ENCODE results near the gene NAT14.
A peak's percentile ranks its signal among the peaks of the same experiment; 100 is the strongest.

The NAT14 gene

GRCh38 chr19:55471266-55471665, 13.7 kb upstream of the NAT14 start:
- Mint-ChIP-seq H3K9me3 (no peaks in the 10 kb centered on the region), H3K27ac (no peak overlapping the region), H3K4me1 (ENCODE audit: low read depth) (peaks cover 4% of the 10 kb centered on the region), H3K4me3 (no peak overlapping the region), H3K36me3 (ENCODE audit: low read depth) (no peaks in the 10 kb centered on the region), H3K27me3 (ENCODE audit: low read depth) (no peaks in the 10 kb centered on the region)
- DNase-seq (ENCODE audit: low spot score): no peak

- H3K27me3 Mint-ChIP-seq (ENCODE audit: low read depth): no peaks in the 10 kb centered on the region
- H3K4me3 Mint-ChIP-seq: no peak overlapping the region
- no peaks in the 10 kb centered on the region for H3K9me3 Mint-ChIP-seq
- peaks cover 6% of the 10 kb centered on the region for H3K4me1 Mint-ChIP-seq (ENCODE audit: low read depth)
- H3K27ac Mint-ChIP-seq: no peak overlapping the region
- DNase-seq (ENCODE audit: low spot score): no peak
- no peaks in the 10 kb centered on the region for H3K36me3 Mint-ChIP-seq (ENCODE audit: low read depth)
Measured at GRCh38 chr19:55472463-55472862, 12.5 kb upstream of the NAT14 start.

- H3K4me3 Mint-ChIP-seq: no peak overlapping the region
- peaks cover 10% of the 10 kb centered on the region for H3K4me1 Mint-ChIP-seq (ENCODE audit: low read depth)
- H3K36me3 Mint-ChIP-seq (ENCODE audit: low read depth): no peaks in the 10 kb centered on the region
- H3K27me3 Mint-ChIP-seq (ENCODE audit: low read depth): no peaks in the 10 kb centered on the region
- no peak overlapping the region for H3K27ac Mint-ChIP-seq
- H3K9me3 Mint-ChIP-seq: no peaks in the 10 kb centered on the region
- no peak for DNase-seq (ENCODE audit: low spot score)
Measured at GRCh38 chr19:55473225-55474012, 11.6 kb upstream of the NAT14 start.

DNA sequence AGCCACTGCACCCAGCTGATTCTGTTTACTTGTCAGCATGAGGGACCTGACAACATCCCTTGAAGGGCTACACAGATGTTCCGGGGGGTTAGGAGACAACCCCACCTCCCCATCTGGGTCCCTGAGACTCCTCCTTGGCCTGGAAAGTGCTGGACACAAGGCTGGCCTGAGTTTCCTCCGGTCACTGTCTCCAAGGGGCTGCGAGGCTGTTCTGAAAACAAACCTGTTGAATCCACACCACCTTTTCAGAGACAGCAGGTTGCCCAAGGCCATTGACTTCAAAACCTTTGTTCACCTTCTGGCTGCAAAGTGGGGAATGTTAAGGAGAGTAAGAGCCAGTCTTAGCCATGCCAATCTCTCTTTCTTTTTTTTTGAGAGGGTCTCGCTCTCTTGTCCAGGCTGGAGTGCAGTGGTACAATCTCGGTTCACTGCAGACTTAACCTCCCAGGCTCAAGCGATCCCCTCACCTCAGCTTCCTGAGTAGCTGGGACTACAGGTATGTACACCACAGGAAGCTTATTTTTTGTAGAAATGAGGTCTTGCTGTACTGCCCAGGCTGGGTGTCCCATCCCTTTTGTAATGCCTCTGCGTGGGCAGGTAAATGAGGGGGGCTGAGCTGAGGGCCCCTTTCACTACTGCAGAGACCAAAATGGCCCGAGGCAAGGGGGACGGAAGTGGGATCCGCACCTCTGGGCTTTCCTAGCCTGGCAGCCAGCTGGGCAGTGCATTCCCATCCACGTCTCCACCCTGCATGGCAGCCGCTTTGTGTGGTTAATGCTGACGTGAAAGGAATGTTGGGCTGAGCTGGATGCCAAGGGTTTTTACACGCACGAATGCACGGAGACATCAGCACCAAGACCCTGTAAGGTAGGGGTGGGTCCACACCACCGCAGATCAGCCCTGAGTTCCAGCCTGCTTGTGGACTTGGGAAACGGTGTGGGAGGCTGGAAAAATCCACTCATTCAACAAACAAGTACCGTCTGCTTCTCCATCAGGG, 10.4 kb upstream of the NAT14 start:
- Mint-ChIP-seq H3K36me3 (ENCODE audit: low read depth) (peaks cover 3% of the 10 kb centered on the region), H3K4me1 (ENCODE audit: low read depth) (peaks cover 18% of the 10 kb centered on the region), H3K27me3 (ENCODE audit: low read depth) (no peaks in the 10 kb centered on the region), H3K27ac (peak overlapping the region; percentile 41), H3K4me3 (peak overlapping the region; percentile 32), H3K9me3 (no peaks in the 10 kb centered on the region)
- no peak for DNase-seq (ENCODE audit: low spot score)

- peak within 1 kb of the TSS; percentile 91 for H3K27ac Mint-ChIP-seq
- H3K36me3 Mint-ChIP-seq (ENCODE audit: low read depth): peaks cover 4% of the 10 kb centered on the region
- no peaks in the 10 kb centered on the region for H3K27me3 Mint-ChIP-seq (ENCODE audit: low read depth)
- H3K9me3 Mint-ChIP-seq: no peaks in the 10 kb centered on the region
- H3K4me1 Mint-ChIP-seq (ENCODE audit: low read depth): peaks cover 18% of the 10 kb centered on the region
- peak; percentile 97 for DNase-seq (ENCODE audit: low spot score)
- peak within 1 kb of the TSS; percentile 92 for H3K4me3 Mint-ChIP-seq
Measured at GRCh38 chr19:55476100-55476775, 8.8 kb upstream of the NAT14 start, which contains the start of gene ZNF628. ZNF628 (plus strand) TSS chr19:55476617; CDS start chr19:55479911, 3,294 bp downstream.

- Mint-ChIP-seq H3K27me3 (ENCODE audit: low read depth) (no peaks in the 10 kb centered on the region), H3K27ac (peak overlapping the region; percentile 47), H3K4me3 (peak overlapping the region; percentile 87), H3K36me3 (ENCODE audit: low read depth) (peaks cover 4% of the 10 kb centered on the region), H3K4me1 (ENCODE audit: low read depth) (peaks cover 18% of the 10 kb centered on the region), H3K9me3 (no peaks in the 10 kb centered on the region)
- DNase-seq (ENCODE audit: low spot score): no peak
Measured at GRCh38 chr19:55477905-55478304, 7.1 kb upstream of the NAT14 start.

DNA sequence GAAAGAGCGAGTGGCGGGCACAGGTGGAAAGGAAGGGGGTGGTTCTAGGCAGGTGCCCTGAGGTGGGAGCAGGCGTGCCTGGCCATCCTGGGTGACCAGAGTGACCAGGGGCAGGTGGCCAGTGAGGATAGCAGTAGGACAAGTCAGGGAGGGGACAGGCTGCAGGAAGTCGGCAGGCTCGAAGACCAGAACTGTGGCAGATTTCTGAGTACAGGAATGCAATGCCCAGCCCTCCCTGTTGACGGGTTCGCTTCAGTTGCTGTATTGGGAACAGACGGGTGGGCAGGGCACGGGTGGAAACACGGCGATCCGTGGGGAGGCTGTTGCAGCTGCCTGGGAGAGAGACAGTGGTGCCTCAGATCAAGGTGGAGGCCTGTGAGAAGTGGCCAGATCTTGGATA, 6.6 kb upstream of the NAT14 start:
- DNase-seq (ENCODE audit: low spot score): no peak
- H3K4me3 Mint-ChIP-seq: peak overlapping the region; percentile 87
- H3K27me3 Mint-ChIP-seq (ENCODE audit: low read depth): no peaks in the 10 kb centered on the region
- H3K4me1 Mint-ChIP-seq (ENCODE audit: low read depth): peaks cover 18% of the 10 kb centered on the region
- H3K9me3 Mint-ChIP-seq: no peaks in the 10 kb centered on the region
- peaks cover 4% of the 10 kb centered on the region for H3K36me3 Mint-ChIP-seq (ENCODE audit: low read depth)
- peak overlapping the region; percentile 47 for H3K27ac Mint-ChIP-seq

GRCh38 chr19:55479045-55479444, 5.9 kb upstream of the NAT14 start:
- no peaks in the 10 kb centered on the region for H3K9me3 Mint-ChIP-seq
- H3K36me3 Mint-ChIP-seq (ENCODE audit: low read depth): peaks cover 4% of the 10 kb centered on the region
- no peaks in the 10 kb centered on the region for H3K27me3 Mint-ChIP-seq (ENCODE audit: low read depth)
- H3K27ac Mint-ChIP-seq: peak overlapping the region; percentile 55
- H3K4me3 Mint-ChIP-seq: peak overlapping the region; percentile 87
- H3K4me1 Mint-ChIP-seq (ENCODE audit: low read depth): peaks cover 18% of the 10 kb centered on the region
- DNase-seq (ENCODE audit: low spot score): no peak

DNA sequence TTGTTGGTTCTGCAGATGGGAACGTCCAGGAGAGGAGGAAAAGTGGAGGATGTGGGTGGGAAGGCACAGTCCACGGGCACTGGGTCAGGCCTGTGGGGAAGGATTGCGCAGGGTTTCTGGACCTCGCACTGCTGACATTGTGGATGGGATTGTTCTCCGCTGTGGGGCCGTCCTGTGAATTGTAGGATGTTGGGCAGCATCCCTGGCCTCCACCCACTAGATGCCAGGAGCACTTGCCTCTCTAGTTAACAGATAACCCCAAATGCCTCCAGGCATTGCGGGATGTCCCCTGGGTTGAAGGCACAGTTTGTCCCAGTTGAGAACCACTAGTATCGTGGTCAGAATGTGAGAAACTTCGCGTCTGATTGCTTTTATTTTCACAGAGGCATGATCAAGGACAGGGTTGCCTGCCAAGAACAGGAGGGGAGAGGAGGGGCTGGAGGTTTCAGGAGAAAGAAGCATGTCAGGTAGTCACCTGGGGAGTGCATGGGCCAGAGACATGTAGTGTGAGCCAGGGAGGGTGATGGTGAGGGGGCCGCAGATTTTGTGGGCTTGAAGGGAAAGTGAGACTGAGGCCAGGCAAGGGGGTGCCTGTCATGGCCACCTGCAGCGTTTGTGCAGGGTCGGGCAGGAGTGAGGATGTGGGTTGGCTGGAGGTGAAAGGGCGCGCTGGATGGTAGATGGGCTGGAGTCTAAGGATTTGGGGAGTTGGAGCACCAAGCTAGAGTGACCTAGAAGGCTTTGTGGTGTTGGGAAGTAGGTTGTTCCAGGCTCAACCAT, 5.3 kb upstream of the NAT14 start:
- H3K9me3 Mint-ChIP-seq: no peaks in the 10 kb centered on the region
- no peaks in the 10 kb centered on the region for H3K27me3 Mint-ChIP-seq (ENCODE audit: low read depth)
- DNase-seq (ENCODE audit: low spot score): no peak
- peak overlapping the region; percentile 55 for H3K27ac Mint-ChIP-seq
- peak overlapping the region; percentile 17 for H3K4me3 Mint-ChIP-seq
- H3K36me3 Mint-ChIP-seq (ENCODE audit: low read depth): peaks cover 4% of the 10 kb centered on the region
- H3K4me1 Mint-ChIP-seq (ENCODE audit: low read depth): peaks cover 18% of the 10 kb centered on the region

- Mint-ChIP-seq H3K4me3 (no peak overlapping the region), H3K4me1 (ENCODE audit: low read depth) (peaks cover 20% of the 10 kb centered on the region), H3K27ac (no peak overlapping the region), H3K27me3 (ENCODE audit: low read depth) (no peaks in the 10 kb centered on the region), H3K36me3 (ENCODE audit: low read depth) (peaks cover 4% of the 10 kb centered on the region), H3K9me3 (no peaks in the 10 kb centered on the region)
- no peak for DNase-seq (ENCODE audit: low spot score)
Measured at GRCh38 chr19:55481148-55481793, 3.7 kb upstream of the NAT14 start.

DNA sequence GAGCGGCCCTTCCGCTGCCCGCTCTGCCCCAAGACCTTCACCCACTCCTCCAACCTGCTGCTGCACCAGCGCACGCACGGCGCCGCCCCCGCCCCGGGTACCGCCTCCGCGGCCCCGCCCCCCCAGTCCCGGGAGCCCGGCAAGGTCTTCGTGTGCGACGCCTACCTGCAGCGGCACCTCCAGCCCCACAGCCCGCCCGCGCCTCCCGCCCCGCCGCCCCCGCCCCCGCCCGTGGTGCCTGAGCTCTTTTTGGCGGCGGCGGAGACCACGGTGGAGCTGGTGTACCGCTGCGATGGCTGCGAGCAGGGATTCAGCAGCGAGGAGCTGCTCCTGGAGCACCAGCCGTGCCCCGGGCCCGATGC, 3.2 kb upstream of the NAT14 start:
- no peak for DNase-seq (ENCODE audit: low spot score)
- H3K36me3 Mint-ChIP-seq (ENCODE audit: low read depth): peaks cover 4% of the 10 kb centered on the region
- H3K27me3 Mint-ChIP-seq (ENCODE audit: low read depth): no peaks in the 10 kb centered on the region
- H3K9me3 Mint-ChIP-seq: no peaks in the 10 kb centered on the region
- no peak overlapping the region for H3K27ac Mint-ChIP-seq
- H3K4me1 Mint-ChIP-seq (ENCODE audit: low read depth): peaks cover 20% of the 10 kb centered on the region
- H3K4me3 Mint-ChIP-seq: no peak overlapping the region

DNA sequence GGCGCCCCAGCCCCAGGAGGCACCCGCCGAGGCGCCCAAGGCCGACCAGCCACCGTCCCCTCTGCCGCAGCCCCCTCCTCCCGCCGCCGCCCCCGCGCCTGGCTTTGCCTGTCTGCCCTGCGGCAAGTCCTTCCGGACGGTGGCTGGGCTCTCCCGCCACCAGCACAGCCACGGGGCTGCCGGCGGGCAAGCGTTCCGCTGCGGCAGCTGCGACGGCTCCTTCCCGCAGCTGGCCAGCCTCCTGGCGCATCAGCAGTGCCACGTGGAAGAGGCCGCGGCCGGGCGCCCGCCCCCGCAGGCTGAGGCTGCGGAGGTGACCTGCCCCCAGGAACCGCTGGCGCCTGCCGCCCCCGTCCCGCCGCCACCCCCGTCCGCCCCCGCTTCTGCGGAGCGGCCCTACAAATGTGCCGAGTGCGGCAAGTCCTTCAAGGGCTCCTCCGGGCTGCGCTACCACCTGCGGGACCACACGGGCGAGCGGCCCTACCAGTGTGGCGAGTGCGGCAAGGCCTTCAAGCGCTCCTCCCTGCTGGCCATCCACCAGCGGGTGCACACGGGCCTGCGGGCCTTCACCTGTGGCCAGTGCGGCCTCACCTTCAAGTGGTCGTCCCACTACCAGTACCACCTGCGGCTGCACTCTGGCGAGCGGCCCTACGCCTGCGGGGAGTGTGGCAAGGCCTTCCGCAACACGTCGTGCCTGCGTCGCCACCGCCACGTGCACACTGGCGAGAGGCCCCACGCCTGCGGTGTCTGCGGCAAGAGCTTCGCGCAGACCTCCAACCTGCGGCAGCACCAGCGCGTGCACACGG, 2.6 kb upstream of the NAT14 start:
- peaks cover 17% of the 10 kb centered on the region for H3K4me1 Mint-ChIP-seq (ENCODE audit: low read depth)
- H3K9me3 Mint-ChIP-seq: no peaks in the 10 kb centered on the region
- H3K36me3 Mint-ChIP-seq (ENCODE audit: low read depth): peaks cover 4% of the 10 kb centered on the region
- no peak for DNase-seq (ENCODE audit: low spot score)
- H3K27me3 Mint-ChIP-seq (ENCODE audit: low read depth): no peaks in the 10 kb centered on the region
- H3K4me3 Mint-ChIP-seq: no peak overlapping the region
- H3K27ac Mint-ChIP-seq: no peak overlapping the region
